Tibial artery (tissue), 4 donors: ENCODE measurements around the gene SLC25A21.

ENCODE experiments used
- DNase-seq, 2 donors: peaks; one replicate each; pipeline ENCODE4 v3.0.0-alpha.2; 2019
- H3K27ac ChIP-seq, 2 donors: fragments of 200-600 bp; sonication (generic) in 1 of 2; 1 replicate in 1 of 2; 2 replicates in 1 of 2; pipeline ENCODE4 v1.5.1; 2018 to 2019; ENCODE audit warnings: mild to moderate bottlenecking in 1 of 2
- H3K27me3 ChIP-seq, 2 donors: fragments of 200-600 bp; sonication (generic) in 1 of 2; one replicate each; pipeline versions ENCODE4 v1.5.1 to v1.6.0; 2016 to 2019
- H3K36me3 ChIP-seq, 3 donors: fragments of 200-600 bp; sonication (generic) in 2 of 3; one replicate each; pipeline ENCODE4 v1.5.1; 2016 to 2019; ENCODE audit warnings: mild to moderate bottlenecking in 2 of 3
- H3K4me1 ChIP-seq, 4 donors: fragments of 200-600 bp; sonication (generic) in 2 of 4; 1 replicate in 3 of 4; 2 replicates in 1 of 4; pipeline ENCODE4 v1.5.1; 2016 to 2019
- H3K4me3 ChIP-seq, 2 donors: fragments of 200-600 bp; sonication (generic) in 1 of 2; 1 replicate in 1 of 2; 2 replicates in 1 of 2; pipeline ENCODE4 v1.5.1; 2018 to 2019; ENCODE audit warnings: mild to moderate bottlenecking in 2 of 2
- H3K9me3 ChIP-seq, 3 donors: fragments of 200-600 bp; sonication (generic) in 1 of 3; one replicate each; pipeline ENCODE4 v1.5.1; 2016 to 2019
- CTCF ChIP-seq, 2 experiments: fragments of 200-600 bp in 1 of 2; fragments of 450-650 bp in 1 of 2; IDR thresholded peaks; one replicate each; pipeline ENCODE4 v1.5.1; 2017 to 2019; ENCODE audit warnings: antibody characterized with exemption in 2 of 2, mild to moderate bottlenecking in 1 of 2, moderate library complexity in 1 of 2
- intact Hi-C: fragments of 100-400 bp; cut with DNase I; formaldehyde crosslinking; loops from one replicate; pipeline ENCODE4 v1.15.0; 2023; ENCODE audit warnings: low total_unique reads

SLC25A21 gene

DNA sequence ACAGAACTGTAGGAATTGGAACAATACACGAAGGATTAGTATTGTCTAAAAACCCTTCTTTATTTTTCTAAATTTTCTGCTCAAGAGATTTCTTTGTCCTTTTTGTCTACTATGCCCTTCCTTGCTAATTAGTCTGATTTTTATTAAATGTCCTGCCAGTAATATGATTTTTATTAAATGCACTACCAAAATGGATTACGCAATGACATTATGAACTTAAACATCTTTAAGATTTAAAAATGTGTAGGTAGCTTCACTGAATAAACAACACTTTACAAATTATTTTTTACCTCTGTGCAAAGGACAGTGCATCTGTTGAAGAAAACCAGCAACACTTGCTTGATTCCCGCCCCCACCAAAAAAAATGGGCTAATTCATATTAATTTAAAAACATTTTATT is 519.0 kb downstream of the SLC25A21 start:
- DNase-seq = no peak
- H3K4me3 ChIP-seq = no peak overlapping the region
- H3K27me3 ChIP-seq = peaks cover 17 to 100% of the 10 kb centered on the region in 2 donors
- TF ChIP-seq CTCF (IDR thresholded peaks at IDR 0.05) = no peak
- H3K27ac ChIP-seq = no peak overlapping the region
- intact Hi-C loops = loop anchor here (10.0 kb wide), 1 partner anchor 291 kb away; no protein-coding TSS in a partner anchor
- H3K9me3 ChIP-seq = no peaks in the 10 kb centered on the region
- H3K4me1 ChIP-seq = peaks cover 0 to 42% (median 25%) of the 10 kb centered on the region in 4 donors
- no peaks in the 10 kb centered on the region for H3K36me3 ChIP-seq

DNA sequence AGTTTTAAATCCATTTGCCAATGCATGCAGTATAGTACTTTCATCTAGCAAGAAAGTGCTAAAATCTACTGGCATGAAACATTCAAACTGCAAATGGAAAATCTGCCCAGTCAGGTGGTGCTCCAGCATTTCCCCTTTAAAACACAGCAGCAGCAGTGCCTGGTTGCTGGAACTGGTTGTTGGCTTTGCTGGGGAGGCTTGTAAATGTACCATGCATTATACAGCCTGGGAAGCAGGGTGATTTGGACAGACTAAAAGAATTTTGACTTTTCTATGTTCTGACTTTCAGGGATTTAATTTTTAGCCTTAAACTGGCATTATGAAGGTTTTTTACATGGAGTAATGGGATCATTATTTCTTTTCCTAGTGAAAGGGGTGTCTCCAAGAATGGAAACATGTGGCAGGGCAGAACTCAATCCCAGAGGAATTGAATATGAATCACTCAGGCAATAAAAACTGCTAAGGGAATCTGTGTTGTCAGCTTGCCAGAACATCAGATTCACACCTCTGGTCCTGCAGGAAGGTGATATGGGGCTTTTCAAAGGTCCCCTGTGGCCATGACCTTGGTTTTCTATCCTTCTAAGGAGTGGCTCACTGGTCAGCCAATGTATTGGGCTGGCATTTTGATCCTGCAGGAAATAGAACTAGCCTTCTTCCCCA is 519.7 kb downstream of the SLC25A21 start:
- Histone ChIP-seq H3K9me3 (no peaks in the 10 kb centered on the region), H3K36me3 (no peaks in the 10 kb centered on the region), H3K4me3 (no peak overlapping the region), H3K27me3 (peaks cover 17 to 100% of the 10 kb centered on the region in 2 donors), H3K4me1 (peaks cover 0 to 42% (median 25%) of the 10 kb centered on the region in 4 donors), H3K27ac (no peak overlapping the region)
- no peak for DNase-seq
- no peak for TF ChIP-seq CTCF (IDR thresholded peaks at IDR 0.05)
- intact Hi-C loops = loop anchor here (10.0 kb wide), 1 partner anchor 292 kb away; no protein-coding TSS in a partner anchor

- no peaks in the 10 kb centered on the region for H3K9me3 ChIP-seq
Observed at GRCh38 chr14:36649872-36650650, 522.3 kb downstream of the SLC25A21 start.

DNA sequence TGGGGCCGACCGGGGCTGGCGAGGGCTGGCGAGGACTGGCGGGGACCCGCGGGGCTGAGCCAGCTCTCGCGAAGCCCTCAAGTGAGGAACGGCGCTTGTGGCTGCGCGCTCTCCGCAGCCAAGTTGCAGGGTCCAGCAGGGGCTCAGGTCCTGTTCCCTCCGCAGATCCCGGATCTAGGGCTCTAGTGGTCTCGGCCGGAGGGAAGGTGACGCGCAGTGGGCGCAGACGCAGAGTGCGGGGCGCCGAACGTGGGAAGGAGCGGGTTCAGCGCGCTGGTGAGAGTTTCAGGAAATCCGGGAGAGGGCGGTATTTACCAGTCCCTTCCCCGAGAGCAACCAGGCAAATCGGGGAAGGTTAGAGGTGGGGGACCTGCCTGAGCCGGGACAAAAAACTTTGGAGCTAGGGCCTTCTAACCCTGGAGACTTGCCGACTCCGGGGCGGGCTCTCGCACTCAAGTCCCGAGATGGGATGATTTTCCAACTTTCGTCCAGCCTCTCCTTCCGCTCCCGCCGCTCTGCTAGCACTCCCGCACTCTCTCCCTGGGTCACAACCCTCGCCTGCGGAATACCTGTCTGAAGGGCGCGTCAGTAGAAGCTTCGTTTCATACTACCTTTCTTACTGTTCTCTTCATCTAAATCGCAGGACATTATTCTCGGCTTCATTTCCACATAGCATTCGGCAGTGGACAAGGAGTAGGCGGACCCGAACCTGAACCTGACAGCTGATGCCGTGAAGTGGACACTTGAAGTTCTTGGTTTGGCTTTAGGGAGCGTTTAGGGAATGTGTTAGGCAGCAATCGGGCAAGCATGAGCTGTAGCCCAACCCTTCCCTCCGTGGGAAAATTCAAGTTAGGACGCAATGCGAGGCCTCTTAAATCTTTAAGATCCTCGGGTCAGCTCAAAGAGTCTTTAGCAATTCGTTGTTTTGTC is 524.3 kb downstream of the SLC25A21 start:
- DNase-seq = peak in 1 of 2 donors; percentile 67
- intact Hi-C loops = loop anchor here (5.0 kb wide), 1 partner anchor 499 kb away; no protein-coding TSS in a partner anchor
- peaks cover 0 to 21% (median 18%) of the 10 kb centered on the region in 4 donors for H3K4me1 ChIP-seq
- peaks cover 3 to 75% of the 10 kb centered on the region in 2 donors for H3K27me3 ChIP-seq
- peak overlapping the region; percentile 45 to 47 for H3K4me3 ChIP-seq
- peak; percentile 39 to 51 for TF ChIP-seq CTCF (IDR thresholded peaks at IDR 0.05)
- H3K36me3 ChIP-seq = no peaks in the 10 kb centered on the region
- no peaks in the 10 kb centered on the region for H3K9me3 ChIP-seq
- no peak overlapping the region for H3K27ac ChIP-seq

More at GRCh38 chr14:36649872-36650650, 522.3 kb downstream of the SLC25A21 start:
- Histone ChIP-seq H3K4me3 (no peak overlapping the region), H3K27ac (no peak overlapping the region), H3K4me1 (peaks cover 0 to 30% (median 18%) of the 10 kb centered on the region in 4 donors), H3K27me3 (peaks cover 11 to 94% of the 10 kb centered on the region in 2 donors), H3K36me3 (no peaks in the 10 kb centered on the region)
- DNase-seq = no peak
- TF ChIP-seq CTCF (IDR thresholded peaks at IDR 0.05) = no peak
- intact Hi-C loops = loop anchor here (5.0 to 10.0 kb wide), 2 partner anchors 295 to 497 kb away; no protein-coding TSS in a partner anchor

GRCh38 chr14:36647417-36647823 is 525.0 kb downstream of the SLC25A21 start:
- Histone ChIP-seq H3K4me1 (peaks cover 0 to 21% (median 18%) of the 10 kb centered on the region in 4 donors), H3K36me3 (no peaks in the 10 kb centered on the region), H3K27me3 (peaks cover 3 to 69% of the 10 kb centered on the region in 2 donors), H3K9me3 (no peaks in the 10 kb centered on the region), H3K4me3 (peak overlapping the region; percentile 45 to 47), H3K27ac (peak overlapping the region in 1 of 2 donors; percentile 30)
- DNase-seq = no peak
- intact Hi-C loops = loop anchor here (5.0 kb wide), 1 partner anchor 500 kb away; no protein-coding TSS in a partner anchor
- TF ChIP-seq CTCF (IDR thresholded peaks at IDR 0.05) = no peak
